ENCODE data around the gene SSH2.
"Not testable (repeated sequence)": the region's sequence is repeated elsewhere in the genome, so short reads cannot be mapped to it uniquely, and the experiment has no call there.

GRCh38 chr17:29957488-29957887, 27.5 kb upstream of the SSH2 start:
- not testable (repeated sequence) for TF ChIP-seq CTCF (IDR thresholded peaks at IDR 0.05; ENCODE audit: low read depth, low read length); EZH2phosphoT487 (IDR thresholded peaks at IDR 0.05; ENCODE audit: low read depth)

Data from OCI-LY3 (cell line).